ENCODE results near the gene WWTR1. TPM values are rescaled to one million over a fixed set of nuclear protein-coding genes. Genes with fewer than 3 reads are reported as not detected.

WWTR1 gene
- total and polyA plus RNA-seq, 2 experiments from 2014 or later = 25.1 to 26.2 TPM

GRCh38 chr3:149599236-149599635 lies 58.6 kb downstream of the WWTR1 start (continued):
- no peak for TF ChIP-seq REST (IDR thresholded peaks at IDR 0.05; ENCODE audit: unreplicated experiment)
- TF ChIP-seq, protein P1, sequence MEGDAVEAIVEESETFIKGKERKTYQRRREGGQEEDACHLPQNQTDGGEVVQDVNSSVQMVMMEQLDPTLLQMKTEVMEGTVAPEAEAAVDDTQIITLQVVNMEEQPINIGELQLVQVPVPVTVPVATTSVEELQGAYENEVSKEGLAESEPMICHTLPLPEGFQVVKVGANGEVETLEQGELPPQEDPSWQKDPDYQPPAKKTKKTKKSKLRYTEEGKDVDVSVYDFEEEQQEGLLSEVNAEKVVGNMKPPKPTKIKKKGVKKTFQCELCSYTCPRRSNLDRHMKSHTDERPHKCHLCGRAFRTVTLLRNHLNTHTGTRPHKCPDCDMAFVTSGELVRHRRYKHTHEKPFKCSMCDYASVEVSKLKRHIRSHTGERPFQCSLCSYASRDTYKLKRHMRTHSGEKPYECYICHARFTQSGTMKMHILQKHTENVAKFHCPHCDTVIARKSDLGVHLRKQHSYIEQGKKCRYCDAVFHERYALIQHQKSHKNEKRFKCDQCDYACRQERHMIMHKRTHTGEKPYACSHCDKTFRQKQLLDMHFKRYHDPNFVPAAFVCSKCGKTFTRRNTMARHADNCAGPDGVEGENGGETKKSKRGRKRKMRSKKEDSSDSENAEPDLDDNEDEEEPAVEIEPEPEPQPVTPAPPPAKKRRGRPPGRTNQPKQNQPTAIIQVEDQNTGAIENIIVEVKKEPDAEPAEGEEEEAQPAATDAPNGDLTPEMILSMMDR (conservative IDR thresholded peaks at IDR 0.05; ENCODE audit: low read depth in 2 of 2) = no peak
- TF ChIP-seq STAT1 (IDR thresholded peaks at IDR 0.05; ENCODE audit: unreplicated experiment) = no peak
- no peak for TF ChIP-seq JUNB (IDR thresholded peaks at IDR 0.05; ENCODE audit: unreplicated experiment)
- TF ChIP-seq ZNF114 (CRISPR knock-in tag; IDR thresholded peaks at IDR 0.05) = no peak
- TF ChIP-seq EZH2phosphoT487 (IDR thresholded peaks at IDR 0.05; ENCODE audit: unreplicated experiment) = no peak
- TF ChIP-seq, protein P2, sequence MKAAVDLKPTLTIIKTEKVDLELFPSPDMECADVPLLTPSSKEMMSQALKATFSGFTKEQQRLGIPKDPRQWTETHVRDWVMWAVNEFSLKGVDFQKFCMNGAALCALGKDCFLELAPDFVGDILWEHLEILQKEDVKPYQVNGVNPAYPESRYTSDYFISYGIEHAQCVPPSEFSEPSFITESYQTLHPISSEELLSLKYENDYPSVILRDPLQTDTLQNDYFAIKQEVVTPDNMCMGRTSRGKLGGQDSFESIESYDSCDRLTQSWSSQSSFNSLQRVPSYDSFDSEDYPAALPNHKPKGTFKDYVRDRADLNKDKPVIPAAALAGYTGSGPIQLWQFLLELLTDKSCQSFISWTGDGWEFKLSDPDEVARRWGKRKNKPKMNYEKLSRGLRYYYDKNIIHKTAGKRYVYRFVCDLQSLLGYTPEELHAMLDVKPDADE (IDR thresholded peaks at IDR 0.05) = no peak

GRCh38 chr3:149596134-149596770 lies 61.6 kb downstream of the WWTR1 start:
- no peak overlapping the region for H3K4me3 Mint-ChIP-seq
- Histone ChIP-seq H2AFZ (no peak overlapping the region), H3F3A (replicated peaks; ENCODE audit: low read depth) (no peaks in the 10 kb centered on the region), H3K4me1 (ENCODE audit: insufficient read depth) (peaks cover 36% of the 10 kb centered on the region), H3K79me2 (replicated peaks; ENCODE audit: insufficient read depth) (peaks cover 72% of the 10 kb centered on the region), H3K36me3 (ENCODE audit: insufficient read depth) (no peaks in the 10 kb centered on the region), H3K4me3 (no peak overlapping the region), H3K4me2 (no peak overlapping the region), H3K27ac (ENCODE audit: low read depth) (no peak overlapping the region), H4K20me1 (replicated peaks; ENCODE audit: insufficient read depth) (no peaks in the 10 kb centered on the region; the same call in 1 of the 2 replicates), H3K27me3 (ENCODE audit: insufficient read depth) (no peaks in the 10 kb centered on the region), H3K9me2 (ENCODE audit: insufficient read depth) (no peaks in the 10 kb centered on the region; the same call in 1 of the 2 replicates)
- no peak for DNase-seq (ENCODE audit: low spot score)
- peaks cover 22% of the 10 kb centered on the region for H3K4me1 Mint-ChIP-seq
- H3K36me3 Mint-ChIP-seq (ENCODE audit: low read depth) = no peaks in the 10 kb centered on the region
- ATAC-seq = no peak
- H3K9me3 Mint-ChIP-seq = no peaks in the 10 kb centered on the region
- H3K27ac Mint-ChIP-seq = no peak overlapping the region
- H3K27me3 Mint-ChIP-seq (ENCODE audit: insufficient read depth, low read depth, poor library complexity) = peaks cover 3% of the 10 kb centered on the region
- TF ChIP-seq, protein P2 (IDR thresholded peaks at IDR 0.05) = no peak
- TF ChIP-seq EZH2 (IDR thresholded peaks at IDR 0.05; ENCODE audit: low read depth, unreplicated experiment) (no peak), STAT1 (IDR thresholded peaks at IDR 0.05; ENCODE audit: unreplicated experiment) (no peak)

Data from GM23338 (cell line).